IMR-90 (cell line): ENCODE measurements around the gene ZNF518A. TPM values are rescaled to one million over a fixed set of nuclear protein-coding genes. Genes with fewer than 3 reads are reported as not detected.

Experiments used
- ATAC-seq: fragments of 200-7000 bp; cut with Tn5 transposase; 2 replicates; pipeline ENCODE4 v1.9.1; 2020; ENCODE audit warnings: low read depth, mild to moderate bottlenecking, moderate library complexity
- BruUV-seq: library from RNA; stranded (reverse); fragments of 400-500 nt; replicated peaks from 2 replicates; lab custom pipeline; 2021; lab: Mats Ljungman, UMichigan
- CTCF ChIA-PET: fragments of 300-600 bp; formaldehyde crosslinking; extraction: SDS; loops from one replicate; lab custom pipeline; 2021; ENCODE audit warnings: antibody characterized with exemption; lab: Yijun Ruan, JAX
- POLR2A ChIA-PET: fragments of 300-600 bp; sonication (Branson Sonifier 250); formaldehyde crosslinking; loops from one replicate; lab custom pipeline; 2022; ENCODE audit warnings: antibody characterized with exemption; ENCODE audit not compliant: unreplicated experiment; lab: Charles Lee
- DNase-seq: peaks from one replicate; pipeline ENCODE4 v3.0.0; 2013
- H2AFZ ChIP-seq: replicated peaks from 2 replicates; pipeline ENCODE3; 2013; ENCODE audit warnings: low read length, mild to moderate bottlenecking; ENCODE audit not compliant: poor library complexity
- H2AK5ac ChIP-seq: 2 replicates; pipeline ENCODE4 v1.6.1; 2013; ENCODE audit warnings: low read depth, low read length, inconsistent platforms
- H2AK9ac ChIP-seq: replicated peaks from 2 replicates; pipeline ENCODE3; 2013; ENCODE audit warnings: mild to moderate bottlenecking, low read depth, low read length, moderate library complexity; ENCODE audit not compliant: poor library complexity
- H2BK120ac ChIP-seq: 2 replicates; pipeline ENCODE4 v1.6.1; 2013; ENCODE audit warnings: low read depth, low read length, inconsistent platforms
- H2BK15ac ChIP-seq: 3 replicates; pipeline ENCODE4 v1.6.1; 2013; ENCODE audit warnings: low read depth, low read length, inconsistent platforms
- H2BK20ac ChIP-seq: 2 replicates; pipeline ENCODE4 v1.6.1; 2013; ENCODE audit warnings: low read depth, mild to moderate bottlenecking, inconsistent platforms, low read length, moderate library complexity
- H2BK5ac ChIP-seq: 2 replicates; pipeline ENCODE4 v1.6.1; 2013; ENCODE audit warnings: mild to moderate bottlenecking, low read depth, low read length, inconsistent platforms; ENCODE audit not compliant: poor library complexity, severe bottlenecking
- H3K14ac ChIP-seq: replicated peaks from 2 replicates; pipeline ENCODE4 v1.6.1; 2013; ENCODE audit warnings: low read depth, low read length, inconsistent platforms
- H3K18ac ChIP-seq: 2 replicates; pipeline ENCODE4 v1.6.1; 2013; ENCODE audit warnings: low read depth, low read length, control low read depth
- H3K23ac ChIP-seq: 2 replicates; pipeline ENCODE4 v1.6.1; 2013; ENCODE audit warnings: low read depth, low read length, inconsistent platforms
- H3K27ac ChIP-seq: 2 replicates; pipeline ENCODE4 v1.5.1; 2013; ENCODE audit warnings: mild to moderate bottlenecking, control low read depth, low read length; ENCODE audit not compliant: insufficient read depth
- H3K27me3 ChIP-seq: 2 replicates; pipeline ENCODE4 v1.6.1; 2013; ENCODE audit warnings: low read length; ENCODE audit not compliant: control insufficient read depth, insufficient read depth
- H3K36me3 ChIP-seq: 2 replicates; pipeline ENCODE4 v1.6.1; 2013; ENCODE audit warnings: low read length, mixed read lengths; ENCODE audit not compliant: control insufficient read depth, insufficient read depth
- H3K4ac ChIP-seq: 2 replicates; pipeline ENCODE4 v1.6.1; 2013; ENCODE audit warnings: low read depth, low read length, inconsistent platforms
- H3K4me1 ChIP-seq: 2 replicates; pipeline ENCODE4 v1.6.1; 2013; ENCODE audit warnings: low read length, mixed read lengths; ENCODE audit not compliant: control insufficient read depth, insufficient read depth
- H3K4me2 ChIP-seq: 2 replicates; pipeline ENCODE4 v1.6.1; 2013; ENCODE audit warnings: low read depth, mild to moderate bottlenecking, control low read depth, low read length, moderate library complexity
- H3K4me3 ChIP-seq: 2 replicates; pipeline ENCODE4 v1.5.1; 2013; ENCODE audit warnings: low read depth, mild to moderate bottlenecking, control low read depth, low read length, moderate library complexity; ENCODE audit not compliant: insufficient read depth
- H3K56ac ChIP-seq: 2 replicates; pipeline ENCODE4 v1.6.1; 2013; ENCODE audit warnings: low read length, inconsistent platforms; ENCODE audit not compliant: insufficient read depth; ENCODE audit errors: extremely low read depth
- H3K79me1 ChIP-seq, 2 experiments: 2 replicates each; pipeline ENCODE4 v1.6.1; 2013; ENCODE audit warnings: low read length in 2 of 2, inconsistent platforms in 1 of 2, low read depth in 1 of 2
- H3K9ac ChIP-seq: 2 replicates; pipeline ENCODE4 v1.6.1; 2013; ENCODE audit warnings: low read depth, low read length, control low read depth
- H3K9me1 ChIP-seq: 2 replicates; pipeline ENCODE4 v1.6.1; 2013; ENCODE audit warnings: low read length, inconsistent platforms; ENCODE audit not compliant: insufficient read depth
- H3K9me3 ChIP-seq: 2 replicates; pipeline ENCODE4 v1.6.1; 2013; ENCODE audit warnings: low read length; ENCODE audit not compliant: control insufficient read depth, insufficient read depth
- H4K20me1 ChIP-seq: 2 replicates; pipeline ENCODE4 v1.6.1; 2013; ENCODE audit warnings: low read length, inconsistent platforms; ENCODE audit not compliant: insufficient read depth
- H4K5ac ChIP-seq: 2 replicates; pipeline ENCODE4 v1.6.1; 2013; ENCODE audit warnings: mild to moderate bottlenecking, low read depth, low read length, control low read depth
- H4K8ac ChIP-seq, 2 experiments: 2 replicates each; pipeline ENCODE4 v1.6.1; 2013; ENCODE audit warnings: low read depth in 2 of 2, low read length in 2 of 2, control low read depth in 1 of 2, inconsistent platforms in 1 of 2
- H4K91ac ChIP-seq: 2 replicates; pipeline ENCODE4 v1.6.1; 2013; ENCODE audit warnings: low read depth, low read length, inconsistent platforms; ENCODE audit not compliant: insufficient read depth
- CEBPB ChIP-seq: IDR thresholded peaks from 2 replicates; pipeline ENCODE4 v1.6.1; 2012; ENCODE audit warnings: low read depth, low read length, improper control_type of control experiment
- FOS ChIP-seq: fragments of 150-350 bp; IDR thresholded peaks from 2 replicates; pipeline ENCODE4 v1.6.1; 2016; ENCODE audit warnings: low read depth, low read length
- MAFK ChIP-seq: IDR thresholded peaks from 2 replicates; pipeline ENCODE4 v1.6.1; 2012; ENCODE audit warnings: low read depth, low read length, improper control_type of control experiment
- MXI1 ChIP-seq: IDR thresholded peaks from 2 replicates; pipeline ENCODE4 v1.6.1; 2012; ENCODE audit warnings: low read depth, mild to moderate bottlenecking, low read length, moderate library complexity, borderline replicate concordance
- NFE2L2 ChIP-seq: fragments of 150-350 bp; IDR thresholded peaks from 2 replicates; pipeline ENCODE4 v1.6.1; 2016; ENCODE audit warnings: low read depth, mild to moderate bottlenecking, low read length
- POLR2A ChIP-seq: IDR thresholded peaks from 2 replicates; pipeline ENCODE4 v1.6.1; 2012; ENCODE audit warnings: mild to moderate bottlenecking, low read depth, low read length
- RAD21 ChIP-seq: IDR thresholded peaks from 2 replicates; pipeline ENCODE4 v1.6.1; 2012; ENCODE audit warnings: low read length, improper control_type of control experiment
- RFX5 ChIP-seq: IDR thresholded peaks from 2 replicates; pipeline ENCODE4 v1.8.0; 2012; ENCODE audit warnings: low read depth, mild to moderate bottlenecking, low read length, moderate library complexity
- SMC3 ChIP-seq: fragments of 150-350 bp; IDR thresholded peaks from 2 replicates; pipeline ENCODE4 v1.6.1; 2016; ENCODE audit warnings: low read depth, mild to moderate bottlenecking, antibody characterized with exemption, low read length, moderate library complexity
- WGBS, 2 experiments: methylation state at CpG; one replicate each; pipeline versions ENCODE4 v1.1.5 to v1.1.7; 2013; ENCODE audit warnings: missing lambda C conversion rate in 2 of 2; ENCODE audit not compliant: insufficient read length in 1 of 2; ENCODE audit errors: extremely low coverage in 2 of 2; 5-methylcytosine and 5-hydroxymethylcytosine counted together
- dilution Hi-C: fragments of 300-500 bp; cut with HindIII; formaldehyde crosslinking; loops from one replicate; pipeline ENCODE4 v1.14.3; 2018; ENCODE audit warnings: low sequenced_read_pairs; ENCODE audit not compliant: unreplicated experiment
- in situ Hi-C: fragments of 300-500 bp; cut with MboI; formaldehyde crosslinking; loops from 3 replicates; pipeline ENCODE4 v1.14.3; 2019; ENCODE audit warnings: low sequenced_read_pairs, inconsistent platforms, mixed read lengths
- intact Hi-C: fragments of 100-400 bp; cut with micrococcal nuclease; formaldehyde crosslinking; loops from 2 replicates; pipeline ENCODE4 v1.10.0; 2022
- polyA plus RNA-seq, 3 experiments: library from polyadenylated mRNA; depleted of rRNA; stranded (reverse); fragments of >200 nt; gene quantifications; 2 replicates each; pipeline ENCODE4 v1.2.3, GENCODE V29; 2012; ENCODE audit warnings: low replicate concordance in 1 of 3
- total RNA-seq: library from RNA; depleted of rRNA; stranded (reverse); fragments of >200 nt; gene quantifications from 2 replicates; pipeline ENCODE4 v1.2.3, GENCODE V29; 2012
- TF ChIP-seq, protein P1 (sequence below): fragments of 150-350 bp; IDR thresholded peaks from 2 replicates; pipeline ENCODE4 v1.6.1; 2017; ENCODE audit warnings: mild to moderate bottlenecking, antibody characterized with exemption, low read length, low read depth

ZNF518A gene
- total and polyA plus RNA-seq, 2 of the 4 experiments (the other 2 are of a cell fraction) = 2.1 to 7.9 TPM

DNA sequence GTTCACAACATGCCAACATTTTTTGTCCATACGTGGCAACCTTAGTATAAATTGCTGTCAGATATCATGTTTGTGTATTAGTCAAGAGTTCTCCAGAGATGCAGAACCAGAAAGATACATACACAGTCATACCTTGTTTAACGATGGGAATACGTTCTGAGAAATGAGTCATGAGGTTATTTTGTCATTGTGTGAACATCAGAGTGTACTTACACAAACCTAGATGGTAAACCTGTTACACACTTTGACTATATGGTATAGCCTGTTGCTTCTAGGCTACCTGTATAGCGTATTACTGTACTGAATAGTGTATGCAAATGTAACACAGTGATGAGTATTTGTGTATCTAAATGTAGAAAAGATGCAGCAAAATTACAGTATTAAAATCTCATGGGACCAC is 22.3 kb downstream of the ZNF518A start:
- Histone ChIP-seq H4K8ac (no peak overlapping the region), H3K27me3 (no peaks in the 10 kb centered on the region), H3K4me2 (no peak overlapping the region), H3K9me3 (no peaks in the 10 kb centered on the region), H3K4me1 (no peaks in the 10 kb centered on the region), H2AK5ac (no peak overlapping the region), H3K4ac (no peak overlapping the region), H2BK120ac (no peak overlapping the region), H3K4me3 (no peak overlapping the region), H3K18ac (no peak overlapping the region), H2BK5ac (no peak overlapping the region), H4K5ac (no peak overlapping the region), H3K36me3 (peaks cover 5% of the 10 kb centered on the region; the same call in 1 of the 2 replicates), H3K27ac (no peak overlapping the region), H2AFZ (no peak overlapping the region), H3K9me1 (no peaks in the 10 kb centered on the region), H2AK9ac (no peak overlapping the region), H3K9ac (no peak overlapping the region), H3K23ac (no peak overlapping the region), H4K91ac (no peak overlapping the region), H3K56ac (no peak overlapping the region), H2BK20ac (no peak overlapping the region), H3K79me1 (no peaks in the 10 kb centered on the region; a peak in 1 of 4 replicates), H3K14ac (no peak overlapping the region), H2BK15ac (no peak overlapping the region), H4K20me1 (no peaks in the 10 kb centered on the region)
- no TSS peak for BruUV-seq
- CTCF ChIA-PET = no interaction called here
- intact Hi-C loops = no loop called here
- in situ Hi-C loops = no loop called here
- ATAC-seq (no peak), DNase-seq (no peak)
- TF ChIP-seq MAFK = no peak
- TF ChIP-seq FOS = no peak
- TF ChIP-seq CEBPB = no peak
- TF ChIP-seq RFX5 = no peak
- TF ChIP-seq NFE2L2 = no peak
- TF ChIP-seq, protein P1, sequence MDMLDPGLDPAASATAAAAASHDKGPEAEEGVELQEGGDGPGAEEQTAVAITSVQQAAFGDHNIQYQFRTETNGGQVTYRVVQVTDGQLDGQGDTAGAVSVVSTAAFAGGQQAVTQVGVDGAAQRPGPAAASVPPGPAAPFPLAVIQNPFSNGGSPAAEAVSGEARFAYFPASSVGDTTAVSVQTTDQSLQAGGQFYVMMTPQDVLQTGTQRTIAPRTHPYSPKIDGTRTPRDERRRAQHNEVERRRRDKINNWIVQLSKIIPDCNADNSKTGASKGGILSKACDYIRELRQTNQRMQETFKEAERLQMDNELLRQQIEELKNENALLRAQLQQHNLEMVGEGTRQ = no peak
- no peak for TF ChIP-seq RAD21
- TF ChIP-seq POLR2A = no peak
- TF ChIP-seq SMC3 = no peak
- no peak for TF ChIP-seq MXI1
- WGBS, 2 experiments = no CpG with 5 or more reads among the region's 4 CpGs
- POLR2A ChIA-PET = no interaction called here
- dilution Hi-C loops = no loop called here
